H9 (cell line): ENCODE measurements around the gene FGD6. TPM values are rescaled to one million over a fixed set of nuclear protein-coding genes. Genes with fewer than 3 reads are reported as not detected.

Experiments used
- DNase-seq: peaks from one replicate; pipeline ENCODE4 v3.0.0-alpha.2; 2017
- H2AFZ ChIP-seq: one replicate; pipeline ENCODE4 v1.6.1; 2013; ENCODE audit warnings: mild to moderate bottlenecking, low read length, control low read depth, moderate library complexity
- H2AK5ac ChIP-seq: 2 replicates; pipeline ENCODE4 v1.6.1; 2013; ENCODE audit warnings: low read length, control low read depth, mixed read lengths; ENCODE audit not compliant: insufficient read length
- H2BK120ac ChIP-seq: one replicate; pipeline ENCODE4 v1.6.1; 2013; ENCODE audit warnings: low read depth, mild to moderate bottlenecking, low read length, control low read depth, inconsistent platforms; ENCODE audit not compliant: poor library complexity, severe bottlenecking
- H2BK12ac ChIP-seq: 2 replicates; pipeline ENCODE4 v1.6.1; 2013; ENCODE audit warnings: low read length, control low read depth, mixed read lengths, low read depth; ENCODE audit not compliant: insufficient read length
- H2BK15ac ChIP-seq: 2 replicates; pipeline ENCODE4 v1.6.1; 2013; ENCODE audit warnings: low read depth, low read length, control low read depth
- H2BK20ac ChIP-seq: one replicate; pipeline ENCODE4 v1.6.1; 2013; ENCODE audit warnings: low read depth, mild to moderate bottlenecking, low read length, control low read depth, inconsistent platforms; ENCODE audit not compliant: poor library complexity, severe bottlenecking
- H2BK5ac ChIP-seq: 2 replicates; pipeline ENCODE4 v1.6.1; 2013; ENCODE audit warnings: low read length, control low read depth, mixed read lengths; ENCODE audit not compliant: insufficient read length
- H3K14ac ChIP-seq: 2 replicates; pipeline ENCODE4 v1.6.1; 2013; ENCODE audit warnings: low read length, control low read depth; ENCODE audit not compliant: insufficient read depth
- H3K18ac ChIP-seq: 2 replicates; pipeline ENCODE4 v1.6.1; 2013; ENCODE audit warnings: low read depth, mild to moderate bottlenecking, mixed read lengths, low read length, control low read depth; ENCODE audit not compliant: insufficient read length
- H3K23ac ChIP-seq: 2 replicates; pipeline ENCODE4 v1.6.1; 2013; ENCODE audit warnings: low read length, control low read depth, mixed read lengths, low read depth; ENCODE audit not compliant: insufficient read length
- H3K23me2 ChIP-seq: 2 replicates; pipeline ENCODE4 v1.6.1; 2013; ENCODE audit warnings: low read depth, mild to moderate bottlenecking, mixed read lengths, low read length, control low read depth; ENCODE audit not compliant: insufficient read length, poor library complexity, severe bottlenecking
- H3K27ac ChIP-seq: 2 replicates; pipeline ENCODE4 v1.5.1; 2013; ENCODE audit warnings: low read length, control low read depth, mixed read lengths, low read depth; ENCODE audit not compliant: insufficient read length
- H3K27me3 ChIP-seq: 2 replicates; pipeline ENCODE4 v1.6.1; 2013; ENCODE audit warnings: low read length, control low read depth, inconsistent platforms; ENCODE audit not compliant: insufficient read depth
- H3K4ac ChIP-seq: 2 replicates; pipeline ENCODE4 v1.6.1; 2013; ENCODE audit warnings: low read depth, mild to moderate bottlenecking, control low read depth, inconsistent platforms, low read length, moderate library complexity
- H3K4me1 ChIP-seq: 2 replicates; pipeline ENCODE4 v1.6.1; 2013; ENCODE audit warnings: low read length, control low read depth, inconsistent platforms; ENCODE audit not compliant: insufficient read depth
- H3K4me2 ChIP-seq: 2 replicates; pipeline ENCODE4 v1.6.1; 2013; ENCODE audit warnings: low read length, control low read depth, mixed read lengths; ENCODE audit not compliant: insufficient read length, insufficient read depth
- H3K56ac ChIP-seq: 2 replicates; pipeline ENCODE4 v1.6.1; 2013; ENCODE audit warnings: low read depth, mild to moderate bottlenecking, mixed read lengths, low read length, control low read depth; ENCODE audit not compliant: insufficient read length
- H3K79me1 ChIP-seq: 2 replicates; pipeline ENCODE4 v1.6.1; 2013; ENCODE audit warnings: low read depth, mild to moderate bottlenecking, moderate library complexity, low read length, control low read depth, inconsistent platforms; ENCODE audit not compliant: insufficient read depth, poor library complexity, severe bottlenecking
- H3K79me2 ChIP-seq: 2 replicates; pipeline ENCODE4 v1.6.1; 2013; ENCODE audit warnings: low read length, control low read depth, inconsistent platforms; ENCODE audit not compliant: insufficient read depth
- H3K9ac ChIP-seq: 2 replicates; pipeline ENCODE4 v1.6.1; 2013; ENCODE audit warnings: low read length, control low read depth, mixed read lengths; ENCODE audit not compliant: insufficient read length; ENCODE audit errors: extremely low read depth
- H3K9me3 ChIP-seq: one replicate; pipeline ENCODE4 v1.6.1; 2013; ENCODE audit warnings: low read depth, low read length, inconsistent platforms; ENCODE audit not compliant: control insufficient read depth
- H3T11ph ChIP-seq: one replicate; pipeline ENCODE4 v1.6.1; 2013; ENCODE audit warnings: mild to moderate bottlenecking, low read length, control low read depth, inconsistent platforms
- H4K20me1 ChIP-seq: one replicate; pipeline ENCODE4 v1.6.1; 2013; ENCODE audit not compliant: control insufficient read depth, insufficient read length, insufficient read depth
- H4K5ac ChIP-seq: 2 replicates; pipeline ENCODE4 v1.6.1; 2013; ENCODE audit warnings: low read depth, mild to moderate bottlenecking, mixed read lengths, low read length, control low read depth; ENCODE audit not compliant: insufficient read length
- H4K8ac ChIP-seq: replicated peaks from 2 replicates; pipeline ENCODE4 v1.6.1; 2013; ENCODE audit warnings: low read length, control low read depth, mixed read lengths, low read depth; ENCODE audit not compliant: insufficient read length
- H4K91ac ChIP-seq: 2 replicates; pipeline ENCODE4 v1.6.1; 2013; ENCODE audit warnings: low read depth, mild to moderate bottlenecking, moderate library complexity, mixed read lengths, low read length, control low read depth; ENCODE audit not compliant: insufficient read length
- H3K27ac Mint-ChIP-seq, 3 experiments: 2 replicates in 2 of 3; 3 replicates in 1 of 3; pipeline ENCODE4 v1.8.0; 2020 to 2021; ENCODE audit warnings: mixed read lengths in 3 of 3, mild to moderate bottlenecking in 1 of 3, moderate library complexity in 1 of 3
- H3K27me3 Mint-ChIP-seq: 2 replicates; pipeline ENCODE4 v1.8.0; 2021; ENCODE audit warnings: low read depth, mild to moderate bottlenecking, moderate library complexity, mixed read lengths
- H3K36me3 Mint-ChIP-seq, 3 experiments: 2 replicates in 2 of 3; 3 replicates in 1 of 3; pipeline ENCODE4 v1.8.0; 2020 to 2021; ENCODE audit warnings: low read depth in 3 of 3, mixed read lengths in 3 of 3; ENCODE audit not compliant: insufficient read depth in 1 of 3
- H3K4me1 Mint-ChIP-seq, 2 experiments: 2 replicates each; pipeline ENCODE4 v1.8.0; 2020; ENCODE audit warnings: mixed read lengths in 2 of 2
- H3K4me3 Mint-ChIP-seq, 2 experiments: 2 replicates in 1 of 2; 3 replicates in 1 of 2; pipeline ENCODE4 v1.8.0; 2020 to 2021; ENCODE audit warnings: mild to moderate bottlenecking in 2 of 2, mixed read lengths in 2 of 2, moderate library complexity in 1 of 2
- H3K9me3 Mint-ChIP-seq, 2 experiments: 2 replicates in 1 of 2; 3 replicates in 1 of 2; pipeline ENCODE4 v1.8.0; 2020; ENCODE audit warnings: mild to moderate bottlenecking in 2 of 2, mixed read lengths in 2 of 2, moderate library complexity in 1 of 2
- CTCF ChIP-seq: fragments of 200-600 bp; sonication (generic); conservative IDR thresholded peaks from 3 replicates; pipeline ENCODE4 v1.8.0; 2021; ENCODE audit warnings: antibody characterized with exemption, mild to moderate bottlenecking
- WGBS: extraction: QIAGEN DNeasy Blood & Tissue Kit; methylation state at CpG from one replicate; pipeline ENCODE4 v1.1.7; 2013; ENCODE audit warnings: missing lambda C conversion rate, low lambda C conversion rate, mixed read lengths; ENCODE audit not compliant: insufficient read length; ENCODE audit errors: extremely low coverage; 5-methylcytosine and 5-hydroxymethylcytosine counted together
- total RNA-seq: library from RNA; stranded (reverse); gene quantifications from 2 replicates; pipeline ENCODE4 v1.2.1, GENCODE V29; 2021

The FGD6 gene
- total RNA-seq, 1 experiment from 2014 or later: 39.5 TPM

GRCh38 chr12:95118788-95119179 lies 98.5 kb downstream of the FGD6 start:
- Histone ChIP-seq H2AK5ac (no peak overlapping the region), H2BK12ac (no peak overlapping the region), H3K79me1 (no peaks in the 10 kb centered on the region), H3K27me3 (no peaks in the 10 kb centered on the region), H3K9me3 (no peaks in the 10 kb centered on the region), H2BK120ac (no peak overlapping the region), H3K56ac (no peak overlapping the region), H3K23me2 (no peaks in the 10 kb centered on the region), H2BK20ac (no peak overlapping the region), H2BK5ac (no peak overlapping the region), H3K18ac (no peak overlapping the region), H4K5ac (no peak overlapping the region), H3K9ac (no peak overlapping the region), H3K4ac (no peak overlapping the region), H3K14ac (no peak overlapping the region), H3K79me2 (no peaks in the 10 kb centered on the region), H2BK15ac (no peak overlapping the region), H3K23ac (no peak overlapping the region), H3K4me1 (peaks cover 2% of the 10 kb centered on the region; the same call in 1 of the 2 replicates), H4K20me1 (no peaks in the 10 kb centered on the region), H4K91ac (no peak overlapping the region), H3K27ac (no peak overlapping the region), H2AFZ (no peak overlapping the region), H3K4me2 (no peak overlapping the region), H4K8ac (no peak overlapping the region), H3T11ph (no peak overlapping the region)
- Mint-ChIP-seq H3K27ac (no peak overlapping the region), H3K27me3 (no peaks in the 10 kb centered on the region), H3K4me3 (no peak overlapping the region), H3K36me3 (peaks cover 2 to 24% (median 19%) of the 10 kb centered on the region in 3 experiments; a peak in 6 of 7 replicates), H3K9me3 (no peaks in the 10 kb centered on the region), H3K4me1 (peaks cover 30 to 32% of the 10 kb centered on the region in 2 experiments)
- TF ChIP-seq CTCF: no peak
- WGBS: no CpG with 5 or more reads among the region's 3 CpGs
- no peak for DNase-seq
